IPS-NIHi7 (cell line): ENCODE measurements around the gene PIK3R5.

ENCODE experiments used
- DNase-seq: peaks from one replicate; pipeline ENCODE4 v3.0.0; 2012; ENCODE audit warnings: mixed read lengths; ENCODE audit errors: extremely low spot score

Gene PIK3R5

GRCh38 chr17:8879410-8879809 is 86.1 kb downstream of the PIK3R5 start:
- DNase-seq: no peak

- no peak for DNase-seq
These were observed 87.5 kb downstream of the PIK3R5 start for GRCh38 chr17:8877984-8878383.

GRCh38 chr17:8875957-8876356 is 89.5 kb downstream of the PIK3R5 start:
- no peak for DNase-seq

GRCh38 chr17:8875436-8875835 is 90.1 kb downstream of the PIK3R5 start:
- DNase-seq: no peak

GRCh38 chr17:8873801-8874715 is 91.4 kb downstream of the PIK3R5 start:
- DNase-seq: peak; percentile 48

GRCh38 chr17:8872705-8873435 is 92.6 kb downstream of the PIK3R5 start:
- no peak for DNase-seq

- no peak for DNase-seq
These were observed 93.3 kb downstream of the PIK3R5 start for GRCh38 chr17:8872036-8872704.

- no peak for DNase-seq
These were observed 94.4 kb downstream of the PIK3R5 start for GRCh38 chr17:8871081-8871581.

- DNase-seq: no peak
These were observed 95.0 kb downstream of the PIK3R5 start for GRCh38 chr17:8870406-8871040.

- no peak for DNase-seq
These were observed 96.2 kb downstream of the PIK3R5 start for GRCh38 chr17:8869114-8869815.

- DNase-seq: no peak
These were observed 97.0 kb downstream of the PIK3R5 start for GRCh38 chr17:8868529-8868951.

- DNase-seq: no peak
These were observed 97.4 kb downstream of the PIK3R5 start for GRCh38 chr17:8868092-8868491.

GRCh38 chr17:8867361-8867981 is 98.0 kb downstream of the PIK3R5 start, which contains the start of gene PIK3R6:
Gene PIK3R6 (minus strand): TSS chr17:8867674. CDS start chr17:8849794, 17,880 bp downstream.
- DNase-seq: no peak

GRCh38 chr17:8865811-8866210 is 99.7 kb downstream of the PIK3R5 start:
- DNase-seq: no peak

GRCh38 chr17:8865385-8865784 is 100.1 kb downstream of the PIK3R5 start:
- DNase-seq: no peak

- no peak for DNase-seq
These were observed 103.1 kb downstream of the PIK3R5 start for GRCh38 chr17:8862213-8863056.

GRCh38 chr17:8861495-8862181 is 103.9 kb downstream of the PIK3R5 start:
- DNase-seq: no peak

- no peak for DNase-seq
These were observed 105.6 kb downstream of the PIK3R5 start for GRCh38 chr17:8859804-8860430.
